NT2/D1 (cell line): ENCODE measurements around the gene ARIH1.
"Not testable (repeated sequence)": the region's sequence is repeated elsewhere in the genome, so short reads cannot be mapped to it uniquely, and the experiment has no call there.

Experiments
- DNase-seq: peaks from one replicate; pipeline ENCODE4 v3.0.0-alpha.2; 2011; ENCODE audit warnings: low read depth, low spot score
- H3K27me3 ChIP-seq: 2 replicates; pipeline ENCODE4 v1.6.0; 2011; ENCODE audit warnings: mild to moderate bottlenecking; ENCODE audit not compliant: insufficient read length, insufficient read depth
- H3K36me3 ChIP-seq: 2 replicates; pipeline ENCODE4 v1.6.1; 2011; ENCODE audit warnings: mild to moderate bottlenecking, low read length, mixed read lengths; ENCODE audit not compliant: insufficient read depth, insufficient read length
- H3K4me1 ChIP-seq: 2 replicates; pipeline ENCODE4 v1.5.1; 2011; ENCODE audit not compliant: insufficient read depth, insufficient read length
- H3K4me3 ChIP-seq: 2 replicates; pipeline ENCODE4 v1.5.1; 2011; ENCODE audit warnings: low read depth; ENCODE audit not compliant: insufficient read length
- H3K9ac ChIP-seq: 2 replicates; pipeline ENCODE4 v1.6.0; 2011; ENCODE audit warnings: low read depth; ENCODE audit not compliant: insufficient read length
- H3K9me3 ChIP-seq: 2 replicates; pipeline ENCODE4 v1.5.1; 2011; ENCODE audit warnings: mild to moderate bottlenecking, low read length; ENCODE audit not compliant: insufficient read depth

The ARIH1 gene

DNA sequence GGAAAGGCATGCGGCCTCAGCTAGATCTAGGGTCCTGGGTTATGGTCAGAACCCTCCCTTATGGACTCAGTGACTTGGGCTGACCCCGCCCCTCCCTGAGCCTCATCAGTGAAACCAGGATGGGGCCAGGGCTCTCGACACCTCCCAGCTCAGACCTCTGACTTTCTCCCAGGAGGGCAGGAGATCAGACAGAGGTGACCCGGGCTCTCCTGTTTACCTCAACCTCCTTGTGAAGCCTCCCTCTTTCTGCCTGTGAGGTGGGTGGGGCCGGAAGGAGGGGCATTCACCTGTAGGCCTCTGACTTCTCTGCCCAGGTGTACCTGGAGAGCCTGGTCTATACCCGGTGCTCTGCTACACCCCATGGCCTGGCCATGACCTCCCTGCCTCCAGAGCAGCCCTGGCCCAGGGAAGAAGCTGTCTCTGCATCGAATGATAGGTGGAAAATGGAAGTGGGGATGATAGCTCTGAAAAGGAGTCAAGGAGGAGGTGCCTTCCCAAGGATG lies 155.0 kb downstream of the ARIH1 start:
- not testable (repeated sequence) for H3K9ac ChIP-seq

GRCh38 chr15:72636519-72637282 lies 162.6 kb downstream of the ARIH1 start:
- H3K4me3 ChIP-seq, H3K9ac ChIP-seq, H3K27me3 ChIP-seq, H3K36me3 ChIP-seq, H3K9me3 ChIP-seq, H3K4me1 ChIP-seq: not testable (repeated sequence)
- peak; percentile 74 for DNase-seq

More for the DNA sequence above, 155.0 kb downstream of the ARIH1 start:
- H3K4me3 ChIP-seq, DNase-seq, H3K36me3 ChIP-seq, H3K4me1 ChIP-seq, H3K9me3 ChIP-seq, H3K27me3 ChIP-seq: not testable (repeated sequence)

- H3K27me3 ChIP-seq, H3K4me3 ChIP-seq, H3K9me3 ChIP-seq, H3K4me1 ChIP-seq, H3K9ac ChIP-seq, DNase-seq, H3K36me3 ChIP-seq: not testable (repeated sequence)
Measured at GRCh38 chr15:72639759-72640483, 165.8 kb downstream of the ARIH1 start.

- H3K4me1 ChIP-seq, H3K9me3 ChIP-seq, H3K4me3 ChIP-seq, H3K9ac ChIP-seq, H3K36me3 ChIP-seq, H3K27me3 ChIP-seq, DNase-seq: not testable (repeated sequence)
Measured at GRCh38 chr15:72642271-72642670, 168.1 kb downstream of the ARIH1 start.

DNA sequence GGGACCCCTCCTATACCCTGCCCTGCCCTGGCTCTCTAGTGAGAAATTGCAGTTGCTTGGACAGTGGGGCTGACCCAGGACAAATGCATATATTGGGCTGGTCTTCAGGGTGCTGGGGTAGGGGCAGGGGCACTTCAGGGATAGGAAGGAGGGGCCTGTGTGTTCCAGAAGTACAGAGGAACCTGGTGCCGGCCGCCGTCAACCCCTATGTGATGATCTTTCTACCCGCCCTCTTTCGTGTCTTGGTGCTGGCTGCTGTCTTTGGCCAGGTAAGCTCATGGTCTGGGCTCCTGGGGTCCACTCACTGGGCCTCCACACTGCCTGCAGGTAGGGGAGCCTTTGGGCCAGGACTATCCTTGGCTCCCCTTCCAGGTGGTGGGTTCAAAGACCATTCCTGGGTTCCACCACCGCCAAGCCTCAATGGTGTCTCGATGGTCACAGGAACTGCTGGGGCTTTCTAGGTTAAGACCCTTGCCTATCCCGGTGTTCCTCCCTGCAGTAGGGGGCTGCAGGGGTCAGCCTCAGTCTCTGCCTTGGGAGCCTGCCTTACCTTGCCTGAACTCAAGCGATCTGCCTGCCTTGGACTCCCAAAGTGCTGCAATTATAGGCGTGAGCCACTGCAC lies 174.6 kb downstream of the ARIH1 start:
- DNase-seq, H3K9ac ChIP-seq, H3K9me3 ChIP-seq, H3K36me3 ChIP-seq, H3K4me3 ChIP-seq, H3K27me3 ChIP-seq, H3K4me1 ChIP-seq: not testable (repeated sequence)
